HG02678 (cell line): ENCODE data around the gene GALNT16.
A peak's percentile ranks its signal among the peaks of the same experiment; 100 is the strongest.

Experiments
- ATAC-seq: cut with Tn5 transposase; IDR thresholded peaks from one replicate; pipeline ENCODE4 v1.9.1; 2021; ENCODE audit warnings: mild to moderate bottlenecking, moderate library complexity; ENCODE audit not compliant: unreplicated experiment

The GALNT16 gene

DNA sequence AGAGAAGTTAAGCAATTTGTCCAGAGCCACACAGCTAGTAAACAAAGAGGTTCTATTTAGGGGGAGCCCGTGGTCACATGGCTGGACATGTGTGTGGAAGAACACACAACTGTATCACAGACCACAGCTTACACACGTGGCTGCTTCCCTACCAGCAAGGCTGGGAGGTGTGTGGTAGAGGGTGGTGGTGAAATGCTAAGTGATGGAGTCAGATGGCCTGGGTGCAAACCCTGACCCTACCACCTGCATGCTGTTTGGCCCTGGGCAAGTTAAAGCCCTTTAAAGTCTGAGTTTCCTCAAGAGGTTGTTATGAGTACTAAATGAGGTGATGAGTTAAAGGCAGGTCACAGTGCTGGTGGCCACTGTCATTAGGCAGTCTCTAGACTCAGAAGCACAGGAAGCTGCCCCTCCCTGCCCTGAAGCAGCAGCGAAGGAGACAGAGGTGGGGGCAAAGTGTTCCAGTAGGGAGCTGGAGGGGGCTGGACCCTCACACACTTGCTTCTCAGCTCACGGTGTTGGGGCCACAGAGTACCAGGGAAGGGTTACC lies 73.9 kb downstream of the GALNT16 start:
- ATAC-seq, result no peak

DNA sequence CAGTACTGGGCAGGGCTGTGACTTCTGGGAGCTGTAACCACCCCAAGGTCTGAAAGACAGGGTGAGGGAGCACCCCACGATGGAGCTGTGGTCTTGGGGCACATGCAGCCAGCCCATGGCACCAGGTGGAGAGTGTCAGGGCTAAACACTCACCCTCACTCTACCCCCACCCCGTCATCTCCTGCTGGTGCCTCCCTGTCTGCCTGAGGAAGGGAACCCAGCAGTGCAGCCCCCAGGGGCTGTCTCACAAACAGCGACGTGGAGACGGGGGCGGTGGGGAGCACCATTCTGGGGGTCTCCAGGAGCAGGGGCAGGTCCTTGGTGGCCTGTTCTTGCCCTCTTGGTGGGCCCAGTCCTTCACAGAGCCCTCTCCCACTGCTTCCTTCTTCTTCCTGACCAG lies 74.6 kb downstream of the GALNT16 start:
- ATAC-seq, result no peak

DNA sequence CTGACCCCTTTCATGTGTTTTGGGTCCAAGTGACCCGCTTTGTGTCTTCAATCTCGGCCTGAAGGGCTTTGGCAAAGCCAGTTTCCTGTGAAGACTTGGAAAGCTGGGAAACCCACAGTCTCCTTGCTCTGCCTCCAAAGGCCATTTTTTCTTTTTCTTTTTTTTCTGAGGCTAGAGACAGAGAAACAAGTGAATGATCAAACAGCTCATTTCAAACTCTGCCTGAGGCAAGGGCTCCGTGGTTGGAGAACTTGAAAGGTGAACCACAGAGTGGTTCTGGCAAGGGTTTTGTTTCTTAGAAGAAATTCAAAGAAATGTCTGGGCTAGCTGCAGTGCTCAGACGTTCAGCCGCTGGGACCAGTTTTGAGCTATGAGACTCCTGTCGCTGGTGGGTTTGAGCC lies 75.4 kb downstream of the GALNT16 start:
- no peak for ATAC-seq

DNA sequence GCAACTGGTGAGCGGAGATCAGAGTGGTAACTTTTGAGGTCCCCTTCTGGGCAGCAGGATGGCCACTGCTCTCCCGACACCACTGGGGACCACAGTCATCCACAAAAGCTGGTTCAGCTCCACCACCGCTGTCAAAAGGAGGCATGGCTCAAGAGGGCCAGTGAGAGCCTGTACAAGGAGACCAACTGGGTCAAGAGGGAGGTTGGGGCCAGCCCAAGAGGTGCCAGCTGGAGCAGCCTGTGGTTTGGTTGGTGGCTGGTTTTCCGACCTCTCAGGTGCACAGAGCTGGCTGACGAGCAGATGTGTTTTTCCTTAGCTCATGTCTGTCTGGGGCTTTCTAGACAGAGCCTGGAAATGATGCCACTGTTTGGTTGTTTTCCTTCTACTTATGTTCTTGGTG lies 78.0 kb downstream of the GALNT16 start:
- no peak for ATAC-seq

DNA sequence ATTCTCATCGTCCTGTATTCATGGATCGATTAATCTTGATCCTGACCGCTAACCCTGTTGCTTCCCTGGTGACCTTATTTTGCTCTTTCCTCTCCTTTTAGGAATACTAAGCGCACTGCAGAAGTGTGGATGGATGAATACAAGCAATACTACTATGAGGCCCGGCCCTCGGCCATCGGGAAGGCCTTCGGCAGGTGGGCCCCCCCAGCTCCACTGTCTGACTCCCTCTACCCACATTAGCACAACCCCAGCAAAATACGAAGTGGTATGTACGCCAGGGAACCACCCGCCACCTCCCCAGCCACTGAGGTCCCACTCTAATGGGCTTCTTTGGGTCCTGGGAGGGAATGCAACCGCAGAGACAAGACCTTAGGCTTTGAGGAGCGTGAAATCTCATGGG lies 79.5 kb downstream of the GALNT16 start:
- no peak for ATAC-seq

DNA sequence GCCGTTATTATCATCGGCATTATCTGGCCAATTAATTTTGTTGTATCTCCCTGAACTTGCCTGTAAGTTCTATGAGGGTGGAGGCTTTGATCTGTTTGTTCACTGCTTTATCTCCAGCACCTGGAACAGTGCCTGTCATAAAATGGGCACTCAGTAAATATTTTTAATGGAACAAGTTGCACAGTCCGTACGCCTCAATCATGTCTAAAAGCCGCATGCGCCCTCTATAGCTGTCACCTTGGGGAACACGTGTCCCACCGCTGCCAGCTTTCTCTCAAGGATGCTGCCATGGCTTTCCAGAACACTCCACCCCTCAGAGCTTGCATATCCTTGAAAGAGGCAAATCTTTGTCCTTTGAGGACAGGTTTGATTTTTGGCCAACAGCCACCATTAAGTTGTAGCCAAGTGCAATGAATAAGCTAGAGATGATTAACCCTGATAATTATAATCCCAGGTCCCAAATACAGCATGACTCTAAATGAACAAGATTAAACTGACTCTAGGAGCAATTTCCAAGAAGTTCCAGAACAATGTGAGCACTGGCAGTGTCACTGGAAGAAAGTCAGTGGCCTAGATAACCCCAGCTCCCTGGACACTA lies 83.1 kb downstream of the GALNT16 start:
- no peak for ATAC-seq

- ATAC-seq, result no peak
Measured at GRCh38 chr14:69344171-69344570, 84.2 kb downstream of the GALNT16 start.

DNA sequence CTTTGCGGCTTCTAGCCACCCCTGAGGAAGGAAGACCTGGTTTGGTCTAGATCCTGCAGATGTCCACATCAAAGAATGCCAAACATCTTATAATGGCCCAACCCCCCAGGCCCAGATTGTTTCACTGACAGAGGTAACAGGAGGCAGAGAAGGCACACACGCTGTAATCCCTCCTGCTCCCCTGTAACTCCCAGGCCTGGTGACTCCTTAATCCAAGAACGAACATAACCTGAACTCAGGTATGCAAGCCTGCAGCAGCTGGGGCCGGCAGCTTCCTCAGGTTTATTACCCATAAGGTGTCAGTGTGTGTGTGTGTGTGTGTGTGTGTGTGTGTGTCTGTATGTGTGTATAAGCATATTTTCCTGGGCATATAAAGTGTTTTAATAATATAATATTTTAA lies 85.4 kb downstream of the GALNT16 start:
- ATAC-seq, result no peak

GRCh38 chr14:69346710-69347109 lies 86.8 kb downstream of the GALNT16 start:
- no peak for ATAC-seq

DNA sequence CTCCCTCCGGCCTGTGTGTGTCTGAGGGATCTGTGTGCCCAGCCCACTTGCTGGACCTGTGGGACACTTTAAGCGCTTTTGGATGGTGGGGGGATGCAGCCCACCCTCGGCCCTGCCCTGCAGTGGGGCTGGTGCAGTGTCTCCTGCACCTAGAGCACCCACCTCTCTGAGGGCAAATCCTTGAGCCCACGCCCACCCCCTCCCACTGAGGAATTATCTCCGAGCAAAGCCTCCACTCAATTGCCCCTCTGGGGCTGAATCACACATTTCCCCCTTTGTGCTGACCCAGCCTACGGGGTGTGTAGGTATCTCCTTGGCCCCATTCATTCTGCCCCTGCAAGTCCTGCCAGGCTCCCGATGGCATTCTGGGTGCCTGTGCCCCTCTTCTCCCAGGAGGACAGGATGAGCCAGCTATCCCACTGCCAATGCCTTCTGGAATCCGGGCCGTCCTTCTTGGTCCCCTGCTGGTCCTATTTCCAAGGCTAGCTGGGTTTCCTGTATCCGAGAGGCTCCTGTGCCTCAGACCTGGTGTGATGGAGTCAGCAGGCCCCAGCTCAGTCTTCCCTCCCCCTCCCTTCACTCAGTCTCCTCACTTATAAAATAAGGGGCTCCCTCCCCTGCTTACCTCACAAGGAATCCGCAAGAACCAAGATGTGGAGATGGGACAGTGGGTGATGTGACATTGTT lies 89.3 kb downstream of the GALNT16 start:
- no peak for ATAC-seq

- ATAC-seq, result no peak
Measured at GRCh38 chr14:69350892-69351291, 90.9 kb downstream of the GALNT16 start.

DNA sequence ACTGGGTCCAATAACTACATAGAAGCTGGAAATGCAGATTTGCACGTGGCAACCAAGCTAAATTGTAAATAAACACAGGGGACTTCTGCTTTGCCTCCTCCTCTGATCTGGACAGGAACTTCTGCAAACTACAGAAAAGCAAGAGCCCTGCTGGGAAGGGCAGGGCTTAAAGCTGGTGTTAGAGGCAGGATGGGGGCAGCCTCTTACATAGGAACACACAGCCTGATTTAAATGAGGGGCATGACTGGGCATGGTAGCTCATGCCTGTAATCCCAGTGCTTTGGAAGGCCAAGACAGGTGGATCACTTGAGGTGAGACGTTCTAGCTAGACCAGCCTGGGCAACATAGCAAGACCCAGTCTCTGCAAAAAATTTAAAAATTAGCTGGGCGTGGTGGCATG lies 91.4 kb downstream of the GALNT16 start:
- no peak for ATAC-seq

DNA sequence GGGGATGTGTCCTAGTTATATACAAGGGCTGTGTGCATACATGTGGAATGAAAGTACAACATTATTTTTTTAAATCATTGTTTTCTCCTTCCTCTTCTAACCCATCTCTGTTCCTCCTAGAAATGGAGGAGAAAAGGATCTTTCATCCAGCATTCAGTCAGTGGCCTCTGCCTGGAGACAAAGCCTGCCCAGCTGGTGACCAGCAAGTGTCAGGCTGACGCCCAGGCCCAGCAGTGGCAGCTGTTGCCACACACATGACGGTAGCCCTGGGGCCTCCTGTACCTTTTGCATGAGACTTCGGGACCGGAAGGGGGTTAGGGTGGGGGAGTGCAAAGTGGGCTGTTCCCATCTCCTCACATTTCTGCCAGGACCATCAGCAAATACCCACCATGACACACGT lies 92.0 kb downstream of the GALNT16 start:
- no peak for ATAC-seq

DNA sequence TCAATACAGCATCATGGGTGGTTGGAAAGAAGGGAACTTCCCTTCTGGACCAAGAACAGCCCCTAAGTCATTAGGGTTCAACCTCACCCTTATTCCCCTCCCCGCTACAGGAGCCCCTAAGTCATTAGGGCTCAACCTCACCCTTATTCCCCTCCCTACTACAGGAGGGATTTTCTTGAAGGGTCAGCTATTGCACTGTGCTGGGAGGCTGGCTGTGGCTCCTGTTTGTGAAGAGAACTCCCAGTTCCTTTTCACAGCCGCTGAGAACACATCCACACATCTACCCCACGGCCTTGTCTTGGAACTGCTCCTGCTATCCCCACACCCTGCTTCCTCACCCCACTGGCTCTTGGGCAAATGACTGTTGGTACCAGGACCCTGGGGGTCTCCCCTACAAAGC lies 93.2 kb downstream of the GALNT16 start:
- ATAC-seq, result no peak

DNA sequence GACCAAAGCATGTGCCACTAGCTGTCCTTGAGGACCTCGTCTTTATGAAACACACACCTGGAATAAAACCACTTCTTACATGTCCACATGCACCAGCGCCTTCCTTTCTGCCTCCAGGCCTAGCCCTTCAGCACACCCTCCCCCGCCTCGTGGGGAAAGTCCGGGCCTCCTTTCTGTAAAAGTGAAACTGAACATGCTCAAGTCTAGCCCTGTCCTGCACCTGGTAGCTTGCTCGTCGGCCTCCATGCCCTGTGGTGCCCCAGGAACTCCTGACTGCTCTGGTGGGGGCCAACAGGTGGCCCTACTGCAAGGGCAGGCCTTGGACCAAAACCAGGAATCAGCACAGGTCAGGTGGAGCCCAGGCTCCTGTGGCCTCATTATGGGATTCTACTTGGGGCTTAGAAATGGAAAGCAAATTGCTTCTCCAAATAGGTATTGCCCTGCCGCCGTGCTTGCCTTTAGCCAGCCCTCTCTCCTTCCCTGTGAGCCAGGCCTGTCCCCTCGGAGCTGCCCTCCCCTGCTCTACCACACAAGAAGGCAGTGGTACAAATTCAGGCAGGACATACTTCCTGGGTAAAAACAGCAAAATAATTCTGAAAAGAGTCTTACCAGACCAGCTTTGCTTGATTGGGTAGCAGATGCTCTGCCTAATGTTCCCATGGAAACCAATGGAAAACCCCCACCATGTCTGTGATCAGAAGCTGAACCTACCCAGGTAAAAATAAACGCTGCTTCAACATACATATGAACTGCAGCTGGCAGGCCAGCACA lies 94.6 kb downstream of the GALNT16 start:
- ATAC-seq, result peak; percentile 92

GRCh38 chr14:69355154-69355597 lies 95.2 kb downstream of the GALNT16 start:
- ATAC-seq, result no peak

- ATAC-seq, result no peak
Measured at GRCh38 chr14:69355607-69356281, 95.8 kb downstream of the GALNT16 start.

- no peak for ATAC-seq
Measured at GRCh38 chr14:69356903-69357543, 97.1 kb downstream of the GALNT16 start.

- ATAC-seq, result no peak
Measured at GRCh38 chr14:69357544-69358200, 97.7 kb downstream of the GALNT16 start.

DNA sequence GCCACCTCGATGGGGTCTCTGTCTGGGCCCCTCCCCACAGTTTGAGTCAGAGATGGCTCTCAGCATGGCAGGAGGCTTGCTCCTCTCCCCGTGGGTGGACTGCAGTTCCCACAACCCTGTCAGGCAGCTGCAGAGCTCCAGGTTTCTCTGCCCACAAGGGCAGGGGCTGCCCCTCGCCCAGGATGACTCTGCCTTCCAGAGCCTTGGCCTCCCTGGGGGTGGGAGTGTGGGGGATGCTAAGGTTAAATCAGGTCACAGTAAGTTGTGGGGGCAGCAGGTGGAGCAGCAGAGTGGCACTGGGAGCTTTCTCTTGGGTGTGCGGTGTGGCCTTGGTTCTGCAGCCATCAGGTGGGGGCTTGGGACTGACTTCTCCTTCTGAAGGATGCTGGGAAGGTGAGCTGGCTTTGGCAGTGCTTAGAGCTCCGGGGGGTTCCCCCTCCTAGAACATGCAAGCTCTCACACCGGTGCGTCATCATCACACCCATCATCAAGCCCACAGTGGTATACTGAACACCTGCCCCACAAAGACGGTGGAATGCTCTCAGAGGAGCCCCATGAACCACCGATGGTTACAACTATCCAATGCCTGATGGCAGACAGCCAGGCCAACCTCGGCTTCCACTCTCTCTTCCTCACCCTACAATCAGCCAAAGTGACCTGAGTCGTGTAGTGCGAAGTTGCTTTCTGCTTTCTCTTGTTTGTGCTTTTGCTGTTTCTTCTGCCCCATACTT lies 98.4 kb downstream of the GALNT16 start:
- ATAC-seq, result peak; percentile 34
